Heart left ventricle (tissue), 13 donors: ENCODE results near the gene LIN28A.
"Not testable (repeated sequence)": the region's sequence is repeated elsewhere in the genome, so short reads cannot be mapped to it uniquely, and the experiment has no call there.

Source experiments
- CTCF ChIP-seq, 12 donors: fragments of 200-600 bp; sonication (generic) in 4 of 12; IDR thresholded peaks; one replicate each; pipeline versions ENCODE4 v1.5.0 to v1.8.0; 2018 to 2022; ENCODE audit warnings: antibody characterized with exemption in 12 of 12, mild to moderate bottlenecking in 5 of 12
- POLR2A ChIP-seq, 2 donors: fragments of 450-650 bp; IDR thresholded peaks; one replicate each; pipeline ENCODE4 v1.6.1; 2017; ENCODE audit warnings: antibody characterized with exemption in 2 of 2, mild to moderate bottlenecking in 2 of 2, moderate library complexity in 2 of 2
- donor health status: ischemic (EF 13 %, LVEDD 7.1; RV severe dilation, severe dysfunction).
- donor health status: DM: no; HTN: yes; CAD: no.
- donor health status: DM: no; HTN: no; CAD: no.
- donor health status: ischemic (EF 25% LVEDD 6.9; RV normal size, moderate dysfunction).
- donor health status: ischemic (EF 25% LVEDD 5.7; RV mildly dilated, moderate dysfunction).
- donor health status: ischemic (EF 35%, LVEDD 5.7; RV mildly dilated, moderate dysfunction).
- donor health status: nonischemic (EF 11% LVEDD 7.7; RV severe dilation, severe dysfunction).
- donor health status: DM: yes; HTN: yes; CAD: no.
- donor health status: PGD.
- donor health status: ischemic (EF 29% LVEDD 5.4; RV normal size, mild dysfunction).
- donor health status: nonischemic (EF 23%, LVEDD 6.1; RV moderate dilation, normal function).

DNA sequence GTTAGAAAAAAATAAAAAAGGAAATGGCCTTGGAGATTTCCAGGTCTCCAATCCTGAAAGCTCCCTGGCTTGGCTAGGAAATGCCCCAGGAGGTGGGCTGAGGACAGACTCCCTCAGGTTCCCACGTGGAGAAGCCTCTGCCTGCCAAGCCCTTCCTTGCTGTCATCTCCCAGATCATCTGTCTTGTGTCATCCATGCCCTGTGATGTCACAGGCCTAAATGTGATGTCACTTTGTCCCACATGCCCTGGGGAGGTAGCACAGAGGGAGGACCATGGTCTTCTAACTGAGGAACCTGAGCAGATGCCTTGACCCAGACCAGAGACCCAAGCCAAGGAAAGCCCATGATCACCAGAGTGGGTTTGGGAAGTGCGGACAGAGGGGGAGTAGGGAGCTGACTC, 36.3 kb upstream of the LIN28A start:
- not testable (repeated sequence) for TF ChIP-seq CTCF, POLR2A (IDR thresholded peaks at IDR 0.05)
